SK-N-SH (cell line): ENCODE measurements around the gene MAP3K6. TPM values are rescaled to one million over a fixed set of nuclear protein-coding genes. Genes with fewer than 3 reads are reported as not detected.
A peak's percentile ranks its signal among the peaks of the same experiment; 100 is the strongest.

Experiments
- CTCF ChIA-PET: fragments of 300-600, 350-600 bp; formaldehyde crosslinking; extraction: SDS; loops from one replicate; lab custom pipeline; 2021; lab: Yijun Ruan, JAX
- POLR2A ChIA-PET: fragments of 350-600 bp; sonication (Branson Sonifier 250); formaldehyde crosslinking; extraction: SDS; loops from one replicate; lab custom pipeline; 2020; ENCODE audit warnings: antibody characterized with exemption, inconsistent platforms; lab: Yijun Ruan, JAX
- DNase-seq: peaks from one replicate; pipeline ENCODE4 v3.0.0; 2012
- H2AFZ ChIP-seq: fragments of 200-600 bp; sonication (generic); 2 replicates; pipeline ENCODE4 v1.8.1; 2016; ENCODE audit warnings: antibody characterized with exemption, mild to moderate bottlenecking, low read depth
- H3F3A ChIP-seq: fragments of 200-600 bp; sonication (generic); replicated peaks from 2 replicates; pipeline ENCODE3; 2016; ENCODE audit warnings: antibody characterized with exemption, mild to moderate bottlenecking; ENCODE audit not compliant: insufficient read depth
- H3K27ac ChIP-seq, 2 experiments: fragments of 200-500 bp in 1 of 2; fragments of 200-600 bp in 1 of 2; sonication (Bioruptor generic) in 1 of 2; sonication (generic), shearing (Covaris generic) in 1 of 2; 2 replicates each; pipeline versions ENCODE4 v1.5.1 to v1.6.1; 2014 to 2016; ENCODE audit warnings: low read depth in 2 of 2, inconsistent platforms in 1 of 2, low read length in 1 of 2, mild to moderate bottlenecking in 1 of 2, mixed read lengths in 1 of 2
- H3K27me3 ChIP-seq: fragments of 200-600 bp; sonication (generic), shearing (Covaris generic); 2 replicates; pipeline ENCODE4 v1.6.1; 2016; ENCODE audit warnings: mixed run types; ENCODE audit not compliant: insufficient read depth
- H3K36me3 ChIP-seq, 2 experiments: fragments of 200-500 bp in 1 of 2; fragments of 200-600 bp in 1 of 2; sonication (Bioruptor generic) in 1 of 2; sonication (generic) in 1 of 2; replicated peaks in 1 of 2; 2 replicates each; pipeline versions ENCODE3 to v1.5.1; 2014 to 2016; ENCODE audit warnings: low read length in 1 of 2, mild to moderate bottlenecking in 1 of 2; ENCODE audit not compliant: insufficient read depth in 2 of 2, control insufficient read depth in 1 of 2
- H3K4me1 ChIP-seq, 2 experiments: fragments of 200-500 bp in 1 of 2; fragments of 200-600 bp in 1 of 2; sonication (Bioruptor generic) in 1 of 2; sonication (generic), shearing (Covaris generic) in 1 of 2; 2 replicates each; pipeline versions ENCODE4 v1.5.1 to v1.6.1; 2014 to 2016; ENCODE audit warnings: low read depth in 1 of 2, low read length in 1 of 2, mixed run types in 1 of 2; ENCODE audit not compliant: insufficient read depth in 2 of 2, control insufficient read depth in 1 of 2
- H3K4me2 ChIP-seq: fragments of 200-600 bp; sonication (generic), shearing (Covaris generic); 2 replicates; pipeline ENCODE4 v1.6.1; 2017; ENCODE audit warnings: mixed run types
- H3K4me3 ChIP-seq, 2 experiments: fragments of 200-500 bp in 1 of 2; fragments of 200-600 bp in 1 of 2; sonication (Bioruptor generic) in 1 of 2; sonication (generic), shearing (Covaris generic) in 1 of 2; 2 replicates each; pipeline versions ENCODE4 v1.5.1 to v1.8.1; 2014 to 2016; ENCODE audit warnings: low read depth in 2 of 2, inconsistent platforms in 1 of 2, low read length in 1 of 2, mild to moderate bottlenecking in 1 of 2, mixed read lengths in 1 of 2, moderate library complexity in 1 of 2
- H3K79me2 ChIP-seq: fragments of 200-600 bp; sonication (generic); 2 replicates; pipeline ENCODE4 v1.8.1; 2017; ENCODE audit warnings: mild to moderate bottlenecking; ENCODE audit not compliant: insufficient read depth
- H3K9ac ChIP-seq: fragments of 200-600 bp; sonication (generic); 2 replicates; pipeline ENCODE4 v1.6.1; 2017; ENCODE audit warnings: mixed run types
- H3K9me2 ChIP-seq: fragments of 200-600 bp; sonication (generic); 2 replicates; pipeline ENCODE4 v1.6.1; 2017; ENCODE audit warnings: mixed run types
- H3K9me3 ChIP-seq: fragments of 200-600 bp; sonication (generic); 2 replicates; pipeline ENCODE4 v1.6.1; 2017; ENCODE audit warnings: mixed run types, mild to moderate bottlenecking, moderate library complexity
- H4K20me1 ChIP-seq: fragments of 200-600 bp; sonication (generic); 2 replicates; pipeline ENCODE4 v1.6.1; 2017; ENCODE audit warnings: mild to moderate bottlenecking, mixed run types; ENCODE audit not compliant: insufficient read depth
- CHD2 ChIP-seq: fragments of 150-350 bp; IDR thresholded peaks from 2 replicates; pipeline ENCODE4 v1.6.1; 2018; ENCODE audit warnings: low read length; ENCODE audit not compliant: partially characterized antibody
- CTCF ChIP-seq: fragments of 200-600 bp; sonication (generic); IDR thresholded peaks from 2 replicates; pipeline ENCODE4 v1.6.1; 2017; ENCODE audit warnings: antibody characterized with exemption, mild to moderate bottlenecking, moderate library complexity
- EP300 ChIP-seq, 2 experiments: IDR thresholded peaks; 2 replicates each; pipeline versions ENCODE4 v1.4.0 to v1.6.1; 2012; ENCODE audit warnings: borderline replicate concordance in 1 of 2, low read depth in 1 of 2, low read length in 1 of 2
- FOSL2 ChIP-seq: IDR thresholded peaks from 2 replicates; pipeline ENCODE4 v1.4.0; 2012; ENCODE audit warnings: low read depth, mild to moderate bottlenecking, moderate library complexity, borderline replicate concordance
- GABPA ChIP-seq: IDR thresholded peaks from 2 replicates; pipeline ENCODE4 v1.4.0; 2012; ENCODE audit warnings: low read depth, mild to moderate bottlenecking
- IRF3 ChIP-seq: fragments of 150-350 bp; IDR thresholded peaks from 2 replicates; pipeline ENCODE4 v1.6.1; 2016; ENCODE audit warnings: mild to moderate bottlenecking, low read depth, low read length
- MEF2A ChIP-seq: IDR thresholded peaks from 2 replicates; pipeline ENCODE4 v1.4.0; 2012; ENCODE audit warnings: low read depth, borderline replicate concordance
- MXI1 ChIP-seq: IDR thresholded peaks from 2 replicates; pipeline ENCODE4 v1.6.1; 2012; ENCODE audit warnings: mild to moderate bottlenecking, low read depth, low read length, improper control_type of control experiment
- NFIC ChIP-seq: IDR thresholded peaks from 2 replicates; pipeline ENCODE4 v1.4.0; 2012; ENCODE audit warnings: borderline replicate concordance
- PBX3 ChIP-seq: IDR thresholded peaks from 2 replicates; pipeline ENCODE4; 2012
- RAD21 ChIP-seq: IDR thresholded peaks from 2 replicates; pipeline ENCODE4 v1.6.1; 2012; ENCODE audit warnings: mild to moderate bottlenecking, low read length
- RFX5 ChIP-seq: IDR thresholded peaks from 2 replicates; pipeline ENCODE4 v1.6.1; 2012; ENCODE audit warnings: mild to moderate bottlenecking, improper control_type of control experiment, low read length
- SMC3 ChIP-seq: IDR thresholded peaks from 2 replicates; pipeline ENCODE4 v1.6.1; 2012; ENCODE audit warnings: low read depth, low read length, improper control_type of control experiment
- TCF12 ChIP-seq: IDR thresholded peaks from 2 replicates; pipeline ENCODE4 v1.4.0; 2012
- WGBS: methylation state at CpG from one replicate; pipeline ENCODE4 v1.1.6; 2017; ENCODE audit warnings: low lambda C conversion rate; 5-methylcytosine and 5-hydroxymethylcytosine counted together
- polyA plus RNA-seq, 3 experiments: library from polyadenylated mRNA; depleted of rRNA; stranded (reverse); fragments of >200 nt; gene quantifications; 2 replicates each; pipeline ENCODE4 v1.2.3, GENCODE V29; 2012

Gene MAP3K6
- polyA plus RNA-seq, 1 of the 3 experiments (the other 2 are of a cell fraction): 17.3 TPM

GRCh38 chr1:27395441-27396195 lies 28.9 kb upstream of the MAP3K6 start:
- no peaks in the 10 kb centered on the region for H3K9me3 ChIP-seq
- DNase-seq: peak; percentile 88
- H3F3A ChIP-seq: peaks cover 12% of the 10 kb centered on the region
- no peak overlapping the region for H2AFZ ChIP-seq
- no peaks in the 10 kb centered on the region for H4K20me1 ChIP-seq
- H3K36me3 ChIP-seq: no peaks in the 10 kb centered on the region
- peaks cover 0 to 28% of the 10 kb centered on the region in 2 experiments; a peak in 2 of 4 replicates for H3K4me1 ChIP-seq
- H3K27ac ChIP-seq: peak overlapping the region; percentile 15 to 18; a peak in 2 of 4 replicates
- ChIA-PET CTCF (interaction anchor here (0.6 to 20.0 kb wide), 58 partner anchors 8 to 877 kb away, joined by 3 to 731 read pairs (median 4); partner anchors contain the start of genes AHDC1, CD164L2, MAP3K6 and SYTL1), POLR2A (interaction anchor here (0.6 to 2.1 kb wide), 4 partner anchors 29 to 99 kb away, joined by 3 to 14 read pairs (median 4); partner anchors contain the start of gene MAP3K6)
- 6% methylated on average over 5 of the region's 10 CpGs for WGBS
- H3K4me2 ChIP-seq: no peak overlapping the region
- H3K79me2 ChIP-seq: peaks cover 11% of the 10 kb centered on the region; the same call in 1 of the 2 replicates
- no peaks in the 10 kb centered on the region for H3K27me3 ChIP-seq
- H3K9me2 ChIP-seq: no peaks in the 10 kb centered on the region
- TF ChIP-seq MXI1 (peak; percentile 42; the same call in 1 of the 2 replicates), CHD2 (no peak), EP300 (IDR thresholded peaks at IDR 0.05; ENCODE audit: borderline replicate concordance in 1 of 2, low read depth in 1 of 2, low read length in 1 of 2) (no peak), GABPA (no peak), CTCF (peak; percentile 95), RAD21 (peak; percentile 89), MEF2A (no peak), IRF3 (no peak), FOSL2 (no peak), TCF12 (no peak), SMC3 (peak; percentile 80), NFIC (no peak), RFX5 (peak; percentile 37; the same call in 1 of the 2 replicates), PBX3 (no peak)
- no peak overlapping the region; a peak in 1 of 4 replicates for H3K4me3 ChIP-seq
- H3K9ac ChIP-seq: no peak overlapping the region
